Right atrium auricular region (tissue), 2 donors: ENCODE data around the gene CCDC181. TPM values are rescaled to one million over a fixed set of nuclear protein-coding genes. Genes with fewer than 3 reads are reported as not detected.
"Not testable (repeated sequence)": the region's sequence is repeated elsewhere in the genome, so short reads cannot be mapped to it uniquely, and the experiment has no call there.

Source experiments
- DNase-seq: peaks from one replicate; pipeline ENCODE4 v3.0.0-alpha.2; 2019; ENCODE audit warnings: low spot score
- H3K27ac ChIP-seq, 2 donors: fragments of 200-600 bp; sonication (generic); 1 replicate in 1 of 2; 2 replicates in 1 of 2; pipeline ENCODE4 v1.5.1; 2016 to 2019
- H3K27me3 ChIP-seq, 2 donors: fragments of 200-600 bp; sonication (generic); one replicate each; pipeline versions ENCODE4 v1.5.1 to v1.6.0; 2017 to 2019
- H3K36me3 ChIP-seq: fragments of 200-600 bp; sonication (generic); one replicate; pipeline ENCODE4 v1.5.1; 2016
- H3K4me1 ChIP-seq, 2 donors: fragments of 200-600 bp; sonication (generic); one replicate each; pipeline versions ENCODE4 v1.5.1 to v1.6.0; 2017 to 2019
- H3K4me3 ChIP-seq, 2 donors: fragments of 200-600 bp; sonication (generic); 1 replicate in 1 of 2; 2 replicates in 1 of 2; pipeline ENCODE4 v1.5.1; 2017 to 2019; ENCODE audit warnings: mild to moderate bottlenecking in 1 of 2, moderate library complexity in 1 of 2
- H3K9me3 ChIP-seq, 2 donors: fragments of 200-600 bp; sonication (generic); one replicate each; pipeline ENCODE4 v1.5.1; 2019
- CTCF ChIP-seq, 2 donors: fragments of 200-600 bp; sonication (generic); IDR thresholded peaks; one replicate each; pipeline ENCODE4 v1.5.1; 2019; ENCODE audit warnings: antibody characterized with exemption in 2 of 2
- total RNA-seq, 2 donors: library from RNA; depleted of rRNA; stranded (reverse); fragments of >200 nt; gene quantifications; one replicate each; pipeline ENCODE4 v1.1.0, GENCODE V29; 2016

CCDC181 gene
- total RNA-seq, 2 donors from 2014 or later = 0.37 to 1.9 TPM

- no peaks in the 10 kb centered on the region for H3K36me3 ChIP-seq
- no peak overlapping the region for H3K27ac ChIP-seq
- no peaks in the 10 kb centered on the region for H3K9me3 ChIP-seq
- H3K4me3 ChIP-seq = no peak overlapping the region
- H3K4me1 ChIP-seq = no peaks in the 10 kb centered on the region
- DNase-seq = no peak
- H3K27me3 ChIP-seq = no peaks in the 10 kb centered on the region
- TF ChIP-seq CTCF (IDR thresholded peaks at IDR 0.05) = no peak
These were observed 16.6 kb upstream of the CCDC181 start for GRCh38 chr1:169443923-169444322.

- TF ChIP-seq CTCF (IDR thresholded peaks at IDR 0.05) = no peak
- Histone ChIP-seq H3K9me3 (no peaks in the 10 kb centered on the region), H3K36me3 (no peaks in the 10 kb centered on the region), H3K27me3 (no peaks in the 10 kb centered on the region), H3K27ac (no peak overlapping the region), H3K4me1 (no peaks in the 10 kb centered on the region), H3K4me3 (no peak overlapping the region)
- no peak for DNase-seq
These were observed 1.0 kb downstream of the CCDC181 start for GRCh38 chr1:169426174-169426705.

- Histone ChIP-seq H3K27me3 (no peaks in the 10 kb centered on the region), H3K36me3 (no peaks in the 10 kb centered on the region), H3K9me3 (no peaks in the 10 kb centered on the region), H3K4me1 (no peaks in the 10 kb centered on the region), H3K4me3 (no peak overlapping the region), H3K27ac (no peak overlapping the region)
- no peak for DNase-seq
- TF ChIP-seq CTCF (IDR thresholded peaks at IDR 0.05) = no peak
These were observed 6.0 kb downstream of the CCDC181 start for GRCh38 chr1:169421309-169421708.

GRCh38 chr1:169414952-169415351, 12.3 kb downstream of the CCDC181 start:
- H3K27me3 ChIP-seq = no peaks in the 10 kb centered on the region
- no peak overlapping the region for H3K27ac ChIP-seq
- no peak for DNase-seq
- no peaks in the 10 kb centered on the region for H3K36me3 ChIP-seq
- no peak for TF ChIP-seq CTCF (IDR thresholded peaks at IDR 0.05)
- no peak overlapping the region for H3K4me3 ChIP-seq
- H3K4me1 ChIP-seq = no peaks in the 10 kb centered on the region
- no peaks in the 10 kb centered on the region for H3K9me3 ChIP-seq

GRCh38 chr1:169408340-169408739, 18.9 kb downstream of the CCDC181 start:
- not testable (repeated sequence) for H3K36me3 ChIP-seq, H3K27ac ChIP-seq, H3K4me1 ChIP-seq, H3K27me3 ChIP-seq, DNase-seq, H3K4me3 ChIP-seq
- H3K9me3 ChIP-seq = peaks cover 0 to 29% of the 10 kb centered on the region in 2 donors

GRCh38 chr1:169402578-169402977, 24.7 kb downstream of the CCDC181 start:
- not testable (repeated sequence) for DNase-seq

GRCh38 chr1:169395955-169396354, 31.3 kb downstream of the CCDC181 start:
- Histone ChIP-seq H3K27me3 (no peaks in the 10 kb centered on the region), H3K4me1 (no peaks in the 10 kb centered on the region), H3K4me3 (no peak overlapping the region), H3K9me3 (no peaks in the 10 kb centered on the region), H3K36me3 (peaks cover 37% of the 10 kb centered on the region), H3K27ac (no peak overlapping the region)
- DNase-seq = no peak
- TF ChIP-seq CTCF (IDR thresholded peaks at IDR 0.05) = no peak

More at GRCh38 chr1:169402578-169402977, 24.7 kb downstream of the CCDC181 start:
- H3K27me3 ChIP-seq, H3K4me3 ChIP-seq, H3K27ac ChIP-seq, H3K36me3 ChIP-seq, H3K4me1 ChIP-seq: not testable (repeated sequence)
- H3K9me3 ChIP-seq = peaks cover 0 to 29% of the 10 kb centered on the region in 2 donors
